Loucy (cell line): Measurements from ENCODE around the gene CLSTN1.
A peak's percentile ranks its signal among the peaks of the same experiment; 100 is the strongest.

Experiments used
- H2AFZ ChIP-seq: fragments of 200-600 bp; sonication (generic); 2 replicates; pipeline ENCODE4 v1.6.0; 2016; ENCODE audit warnings: antibody characterized with exemption, mild to moderate bottlenecking, low read length, moderate library complexity
- H3F3A ChIP-seq: fragments of 200-600 bp; 2 replicates; pipeline ENCODE4 v1.6.0; 2016; ENCODE audit warnings: antibody characterized with exemption, low read depth, mild to moderate bottlenecking
- H3K27me3 ChIP-seq: fragments of 200-600 bp; sonication (generic); 2 replicates; pipeline ENCODE4 v1.6.1; 2014; ENCODE audit warnings: low read length, mild to moderate bottlenecking; ENCODE audit not compliant: insufficient read depth, poor library complexity, severe bottlenecking
- H3K36me3 ChIP-seq: fragments of 200-600 bp; sonication (generic); 2 replicates; pipeline ENCODE4 v1.6.1; 2016; ENCODE audit warnings: low read length; ENCODE audit not compliant: insufficient read depth
- H3K4me1 ChIP-seq: fragments of 200-600 bp; sonication (generic); 2 replicates; pipeline ENCODE4 v1.5.1; 2014; ENCODE audit warnings: low read length, mild to moderate bottlenecking; ENCODE audit not compliant: insufficient read depth, poor library complexity, severe bottlenecking
- H3K4me2 ChIP-seq: fragments of 200-600 bp; sonication (generic); 2 replicates; pipeline ENCODE4 v1.6.0; 2014; ENCODE audit warnings: antibody characterized with exemption, low read length, low read depth, mild to moderate bottlenecking; ENCODE audit not compliant: poor library complexity, severe bottlenecking
- H3K4me3 ChIP-seq: fragments of 200-600 bp; sonication (generic); 2 replicates; pipeline ENCODE4 v1.5.1; 2014; ENCODE audit warnings: low read length, mild to moderate bottlenecking, mixed read lengths; ENCODE audit not compliant: poor library complexity, severe bottlenecking
- H3K79me2 ChIP-seq: fragments of 200-600 bp; sonication (generic); 2 replicates; pipeline ENCODE4 v1.6.1; 2014; ENCODE audit warnings: low read length; ENCODE audit not compliant: insufficient read depth
- H3K9ac ChIP-seq: fragments of 200-600 bp; sonication (generic); 2 replicates; pipeline ENCODE4 v1.6.0; 2014; ENCODE audit warnings: mild to moderate bottlenecking, low read depth, low read length, moderate library complexity; ENCODE audit not compliant: poor library complexity, severe bottlenecking
- H3K9me2 ChIP-seq: fragments of 200-600 bp; sonication (generic); replicated peaks from 2 replicates; pipeline ENCODE4 v1.6.1; 2016; ENCODE audit warnings: low read depth, low read length, mixed read lengths
- H3K9me3 ChIP-seq: fragments of 200-600 bp; sonication (generic); 2 replicates; pipeline ENCODE4 v1.6.1; 2014; ENCODE audit warnings: mild to moderate bottlenecking, antibody characterized with exemption, low read length, low read depth; ENCODE audit not compliant: insufficient read depth
- H4K20me1 ChIP-seq: fragments of 200-600 bp; sonication (generic); 2 replicates; pipeline ENCODE4 v1.6.0; 2014; ENCODE audit warnings: antibody characterized with exemption, low read length, mild to moderate bottlenecking; ENCODE audit not compliant: insufficient read depth, poor library complexity, severe bottlenecking
- CTCF ChIP-seq: fragments of 200-600 bp; sonication (generic); conservative IDR thresholded peaks from 2 replicates; pipeline ENCODE4 v1.5.1; 2014; ENCODE audit warnings: mild to moderate bottlenecking, antibody characterized with exemption, low read length
- EZH2phosphoT487 ChIP-seq: fragments of 200-600 bp; IDR thresholded peaks from 2 replicates; pipeline ENCODE4 v1.6.1; 2018; ENCODE audit warnings: antibody characterized with exemption, mild to moderate bottlenecking, moderate library complexity, borderline replicate concordance

The CLSTN1 gene

GRCh38 chr1:9822490-9822889 is 1.3 kb downstream of the CLSTN1 start:
- Histone ChIP-seq H3K79me2 (peaks cover 57% of the 10 kb centered on the region), H3F3A (peaks cover 11% of the 10 kb centered on the region; the same call in 1 of the 2 replicates), H3K4me2 (peak overlapping the region; percentile 88), H3K9me3 (no peaks in the 10 kb centered on the region), H4K20me1 (peaks cover 34% of the 10 kb centered on the region), H2AFZ (no peak overlapping the region; the same call in 1 of the 2 replicates), H3K9ac (peak overlapping the region; percentile 83), H3K36me3 (no peaks in the 10 kb centered on the region), H3K9me2 (no peaks in the 10 kb centered on the region), H3K27me3 (no peaks in the 10 kb centered on the region), H3K4me1 (peaks cover 49% of the 10 kb centered on the region), H3K4me3 (peak overlapping the region; percentile 77)
- no peak for TF ChIP-seq EZH2phosphoT487
- no peak for TF ChIP-seq CTCF

DNA sequence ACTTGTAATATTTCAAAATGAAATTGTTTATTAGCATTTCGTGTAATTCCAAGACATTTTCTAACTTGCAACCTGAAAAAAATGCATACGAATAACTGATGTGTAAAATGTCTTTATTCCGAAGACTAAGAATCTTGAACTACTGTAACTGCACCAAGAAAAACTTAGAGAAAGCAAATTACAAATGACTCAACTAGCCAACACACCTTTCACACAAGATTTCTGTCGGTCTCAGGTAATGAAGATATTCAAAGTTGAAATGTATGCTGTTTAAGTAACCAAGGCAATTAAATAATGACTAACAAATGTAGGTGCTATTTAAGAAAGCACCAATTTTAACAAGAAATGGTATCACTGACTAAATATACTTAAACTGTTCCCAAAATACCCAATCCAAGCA is 2.1 kb downstream of the CLSTN1 start:
- H3K9me2 ChIP-seq = no peaks in the 10 kb centered on the region
- no peaks in the 10 kb centered on the region for H3K9me3 ChIP-seq
- H2AFZ ChIP-seq = no peak overlapping the region
- H4K20me1 ChIP-seq = peaks cover 34% of the 10 kb centered on the region
- peak overlapping the region; percentile 88 for H3K4me2 ChIP-seq
- H3K36me3 ChIP-seq = no peaks in the 10 kb centered on the region
- no peak for TF ChIP-seq CTCF
- TF ChIP-seq EZH2phosphoT487 = no peak
- peaks cover 11% of the 10 kb centered on the region; the same call in 1 of the 2 replicates for H3F3A ChIP-seq
- H3K79me2 ChIP-seq = peaks cover 65% of the 10 kb centered on the region
- peak overlapping the region; percentile 83 for H3K9ac ChIP-seq
- H3K4me1 ChIP-seq = peaks cover 49% of the 10 kb centered on the region
- H3K4me3 ChIP-seq = peak overlapping the region; percentile 77
- no peaks in the 10 kb centered on the region for H3K27me3 ChIP-seq

DNA sequence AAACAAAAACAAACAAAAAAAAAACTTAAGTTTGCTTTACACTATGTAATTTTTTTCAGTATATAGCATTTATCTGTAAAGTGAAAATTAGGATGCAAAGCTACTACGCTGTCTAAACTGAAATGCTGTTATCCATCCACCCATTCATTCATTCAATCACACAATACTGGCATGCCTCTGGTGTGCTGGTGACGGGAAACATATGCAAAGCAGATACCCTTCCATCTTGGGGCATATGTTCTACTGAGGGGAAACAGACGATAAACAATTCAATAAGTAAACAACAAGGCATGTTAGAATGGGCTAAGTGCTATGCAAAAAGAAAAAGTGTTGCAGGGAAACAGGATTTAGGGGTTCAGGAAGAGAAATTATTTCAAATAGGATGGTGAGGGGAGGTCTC is 3.2 kb downstream of the CLSTN1 start:
- TF ChIP-seq EZH2phosphoT487 = no peak
- no peak for TF ChIP-seq CTCF
- peak overlapping the region; percentile 88 for H3K4me2 ChIP-seq
- H3K9me2 ChIP-seq = no peaks in the 10 kb centered on the region
- H3K9ac ChIP-seq = no peak overlapping the region
- H4K20me1 ChIP-seq = peaks cover 34% of the 10 kb centered on the region
- no peaks in the 10 kb centered on the region for H3K27me3 ChIP-seq
- no peak overlapping the region for H2AFZ ChIP-seq
- no peaks in the 10 kb centered on the region for H3K9me3 ChIP-seq
- H3K79me2 ChIP-seq = peaks cover 73% of the 10 kb centered on the region
- H3K36me3 ChIP-seq = no peaks in the 10 kb centered on the region
- peak overlapping the region; percentile 41 for H3K4me3 ChIP-seq
- H3K4me1 ChIP-seq = peaks cover 45% of the 10 kb centered on the region
- peaks cover 11% of the 10 kb centered on the region; the same call in 1 of the 2 replicates for H3F3A ChIP-seq
